HG02973 (cell line): ENCODE measurements around the gene ADAM33.

ENCODE experiments used
- ATAC-seq: cut with Tn5 transposase; IDR thresholded peaks from one replicate; pipeline ENCODE4 v1.9.1; 2021; ENCODE audit warnings: moderate library complexity; ENCODE audit not compliant: unreplicated experiment

Gene ADAM33

GRCh38 chr20:3670945-3671344 lies 10.9 kb downstream of the ADAM33 start:
- no peak for ATAC-seq

- ATAC-seq: no peak
Measured at GRCh38 chr20:3670511-3670910, 11.3 kb downstream of the ADAM33 start.

- no peak for ATAC-seq
Measured at GRCh38 chr20:3669710-3670367, 12.0 kb downstream of the ADAM33 start.

- ATAC-seq: no peak
Measured at GRCh38 chr20:3667434-3668037, 14.3 kb downstream of the ADAM33 start.

- ATAC-seq: no peak
Measured at GRCh38 chr20:3663858-3664257, 18.0 kb downstream of the ADAM33 start.

- ATAC-seq: no peak
Measured at GRCh38 chr20:3663031-3663701, 18.6 kb downstream of the ADAM33 start, which contains the start of gene GFRA4. Gene GFRA4, minus strand, starts transcription at chr20:3663399. Its CDS starts 0 bp downstream, at chr20:3663399.

- no peak for ATAC-seq
Measured at GRCh38 chr20:3661814-3662665, 19.8 kb downstream of the ADAM33 start.

GRCh38 chr20:3661060-3661813 lies 20.6 kb downstream of the ADAM33 start:
- ATAC-seq: no peak

- no peak for ATAC-seq
Measured at GRCh38 chr20:3660262-3661059, 21.3 kb downstream of the ADAM33 start.

GRCh38 chr20:3659492-3660261 lies 22.1 kb downstream of the ADAM33 start:
- no peak for ATAC-seq

- peak; percentile 91 for ATAC-seq
Measured at GRCh38 chr20:3658716-3659491, 22.9 kb downstream of the ADAM33 start.

- no peak for ATAC-seq
Measured at GRCh38 chr20:3658019-3658715, 23.6 kb downstream of the ADAM33 start.

- ATAC-seq: no peak
Measured at GRCh38 chr20:3655131-3655405, 26.7 kb downstream of the ADAM33 start.

GRCh38 chr20:3654326-3655130 lies 27.3 kb downstream of the ADAM33 start:
- no peak for ATAC-seq

GRCh38 chr20:3653921-3654320 lies 27.9 kb downstream of the ADAM33 start:
- no peak for ATAC-seq

GRCh38 chr20:3652676-3653596 lies 28.9 kb downstream of the ADAM33 start:
- ATAC-seq: no peak
